Measurements from ENCODE around the gene LILRB3.
"Not testable (repeated sequence)": the region's sequence is repeated elsewhere in the genome, so short reads cannot be mapped to it uniquely, and the experiment has no call there.

The LILRB3 gene

DNA sequence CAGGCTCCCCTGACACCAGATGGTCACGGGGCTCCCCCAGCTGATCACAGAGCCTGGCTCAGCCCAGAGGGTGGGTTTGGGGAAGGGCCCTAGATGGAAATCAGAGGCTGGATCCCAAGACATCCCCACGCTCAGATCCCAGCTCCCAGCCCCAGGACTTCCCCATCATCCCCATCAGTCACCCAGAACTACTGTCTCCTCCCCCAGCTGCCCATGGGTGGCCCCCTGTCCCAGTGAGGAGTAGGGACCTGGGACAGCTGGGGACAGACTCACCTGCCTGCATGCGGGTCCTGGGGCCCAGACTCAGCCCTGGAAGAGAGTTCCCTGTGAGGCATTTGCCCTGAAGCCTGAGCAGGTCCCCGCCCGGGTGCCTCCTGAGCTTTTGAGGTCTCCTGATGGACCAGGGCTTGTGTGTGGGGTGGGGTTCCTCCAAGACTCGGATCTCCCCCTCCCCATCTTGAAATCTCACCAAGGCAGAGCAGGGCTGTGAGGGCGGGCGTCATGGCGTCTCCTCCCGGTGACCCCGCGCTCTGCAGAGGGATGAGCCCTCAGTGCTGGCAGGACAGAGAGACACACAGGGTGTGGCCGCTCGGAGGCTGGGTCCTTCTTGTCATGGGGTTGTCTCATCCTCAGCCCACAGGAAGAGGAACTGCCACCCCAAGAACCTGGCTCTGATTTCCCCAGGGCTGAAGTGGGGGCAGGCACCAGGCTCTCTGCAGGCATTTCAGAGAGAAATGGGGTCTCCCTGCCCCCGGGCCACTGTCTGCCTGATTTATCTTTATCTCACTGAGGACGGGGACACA lies at the start of gene LILRB3:
LILRB3 (minus strand) TSS at position 534 of the 803 bp plus-strand sequence; CDS start at position 503, 31 bp downstream.
- not testable (repeated sequence) for DNase-seq (ENCODE audit: low read depth in 2 of 2)

- DNase-seq (ENCODE audit: low read depth in 2 of 2) = not testable (repeated sequence)
Measured at GRCh38 chr19:54272181-54272580, 49.4 kb upstream of the LILRB3 start.

DNA sequence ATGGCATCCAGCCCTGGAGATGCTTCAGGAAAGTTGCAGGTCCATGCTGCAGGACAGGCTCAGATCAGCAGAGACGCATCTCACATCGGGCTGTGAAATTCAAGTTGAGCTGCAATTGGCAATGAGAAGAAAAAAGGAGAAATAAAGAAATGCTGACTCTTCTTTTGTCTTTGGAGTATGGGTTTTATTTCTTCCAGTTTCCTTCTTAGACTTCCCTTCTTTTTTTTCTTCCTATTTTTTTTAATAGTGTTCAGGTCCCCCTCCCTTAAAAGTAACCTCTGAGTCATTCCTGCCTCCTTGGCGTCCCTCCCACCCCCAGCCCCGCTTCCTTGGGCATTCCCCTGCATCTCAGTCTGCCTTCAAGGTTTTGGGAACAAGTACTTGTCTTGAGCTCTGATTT lies 48.8 kb upstream of the LILRB3 start:
- DNase-seq (ENCODE audit: low read depth in 2 of 2) = not testable (repeated sequence)

GRCh38 chr19:54271106-54271505 lies 48.3 kb upstream of the LILRB3 start:
- no peak for DNase-seq (ENCODE audit: low read depth in 2 of 2)

- no peak for DNase-seq (ENCODE audit: low read depth in 2 of 2)
Measured at GRCh38 chr19:54268936-54269335, 46.1 kb upstream of the LILRB3 start.

DNA sequence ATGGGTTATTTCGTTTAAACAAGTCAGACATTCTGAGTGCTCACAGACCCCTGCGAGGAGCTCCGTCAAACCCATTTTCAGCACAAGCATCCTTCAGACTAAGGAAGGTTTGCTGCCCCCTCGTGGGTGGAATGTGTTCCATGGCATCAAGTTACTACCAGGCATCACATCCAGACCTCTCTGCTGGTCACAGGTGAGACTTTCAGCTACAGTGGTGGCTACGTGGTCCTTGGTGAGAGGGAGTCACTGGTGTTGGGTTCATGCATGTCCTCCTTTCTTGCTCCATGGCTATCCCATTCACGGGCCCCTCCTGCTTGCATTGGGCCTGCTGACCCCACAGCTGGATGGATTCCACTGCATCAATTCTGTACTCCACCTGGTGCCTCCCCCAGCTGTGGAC lies 43.3 kb upstream of the LILRB3 start:
- peak; percentile 35 to 76 for DNase-seq (ENCODE audit: low read depth in 2 of 2)

DNA sequence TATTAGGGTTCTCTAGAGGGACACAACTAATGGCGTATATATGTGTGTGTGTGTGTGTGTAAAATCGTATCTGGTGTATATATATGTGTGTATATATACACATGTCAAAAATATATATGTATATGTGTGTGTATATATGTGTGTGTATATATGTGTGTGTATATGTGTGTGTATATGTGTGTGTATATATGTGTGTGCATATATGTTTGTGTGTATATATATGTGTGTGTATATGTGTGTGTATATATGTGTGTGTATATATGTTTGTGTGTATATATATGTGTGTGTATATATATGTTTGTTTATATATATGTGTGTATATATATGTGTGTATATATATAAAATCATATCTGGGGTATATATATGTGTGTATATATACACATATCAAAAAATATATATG lies 39.7 kb upstream of the LILRB3 start:
- DNase-seq (ENCODE audit: low read depth in 2 of 2) = no peak

DNA sequence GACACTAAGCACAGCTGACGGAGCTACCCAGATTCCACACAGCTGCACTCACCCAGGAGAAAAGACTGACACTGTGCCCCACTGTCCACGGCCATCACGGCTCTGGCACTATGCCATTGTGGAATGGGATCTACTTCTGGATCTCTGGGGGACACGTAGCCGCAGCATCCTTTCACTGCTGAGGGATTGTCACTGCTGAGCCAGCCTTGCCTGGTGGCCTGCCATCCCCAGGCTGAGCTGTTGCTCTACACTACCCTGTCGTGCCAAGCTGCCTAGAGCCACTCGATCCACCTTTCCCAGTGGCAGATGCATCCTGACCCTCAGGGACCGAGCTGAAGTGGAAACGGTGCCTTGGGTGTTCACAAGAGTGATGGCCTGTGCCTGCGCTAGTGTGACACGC lies 39.3 kb upstream of the LILRB3 start:
- DNase-seq (ENCODE audit: low read depth in 2 of 2) = no peak

- no peak for DNase-seq (ENCODE audit: low read depth in 2 of 2)
Measured at GRCh38 chr19:54257116-54257480, 34.3 kb upstream of the LILRB3 start, which contains the start of gene LILRB5. LILRB5 (minus strand) TSS chr19:54257273; CDS start chr19:54257193, 80 bp downstream.

- DNase-seq (ENCODE audit: low read depth in 2 of 2) = no peak
Measured at GRCh38 chr19:54256250-54257115, 33.7 kb upstream of the LILRB3 start.

DNA sequence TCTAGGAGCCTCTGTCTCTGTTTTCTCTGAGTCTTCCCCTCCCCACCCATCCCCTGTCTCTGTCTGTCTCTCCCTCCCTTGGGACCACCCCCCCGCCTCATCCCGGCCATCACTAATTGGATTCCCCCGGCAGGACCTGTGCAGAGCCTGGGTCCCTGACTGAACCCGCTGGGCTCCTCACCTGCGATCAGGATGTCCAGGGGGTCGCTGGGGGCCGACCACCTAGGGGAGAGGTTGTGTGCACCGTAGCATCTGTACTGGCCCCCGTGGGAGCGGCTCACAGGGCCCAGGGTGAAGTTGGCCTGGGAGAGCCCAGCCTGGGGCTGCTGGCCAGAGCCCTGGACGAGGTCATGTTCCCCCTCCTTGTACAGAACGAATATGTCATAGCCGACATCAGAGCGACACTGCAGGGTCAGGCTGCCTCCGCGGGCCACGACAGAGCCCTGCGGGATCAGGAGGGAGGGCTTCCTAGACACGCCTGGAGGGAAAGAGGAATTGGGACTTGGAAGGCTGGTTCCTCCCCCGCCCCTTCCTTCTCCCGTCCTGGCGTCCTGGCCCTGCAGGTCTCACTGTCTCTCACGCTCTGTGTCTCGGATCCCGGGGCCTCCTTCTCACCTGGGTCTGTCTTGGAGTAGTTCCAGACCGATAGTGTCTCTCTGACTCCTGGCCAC lies 32.4 kb upstream of the LILRB3 start:
- no peak for DNase-seq (ENCODE audit: low read depth in 2 of 2)

- no peak for DNase-seq (ENCODE audit: low read depth in 2 of 2)
Measured at GRCh38 chr19:54254195-54254906, 31.5 kb upstream of the LILRB3 start.

- no peak for DNase-seq (ENCODE audit: low read depth in 2 of 2)
Measured at GRCh38 chr19:54253331-54254194, 30.8 kb upstream of the LILRB3 start.

GRCh38 chr19:54252845-54253244 lies 30.0 kb upstream of the LILRB3 start:
- DNase-seq (ENCODE audit: low read depth in 2 of 2) = no peak

GRCh38 chr19:54252243-54252642 lies 29.4 kb upstream of the LILRB3 start:
- DNase-seq (ENCODE audit: low read depth in 2 of 2) = no peak

GRCh38 chr19:54248016-54248601 lies 25.3 kb upstream of the LILRB3 start:
- DNase-seq (ENCODE audit: low read depth in 2 of 2) = peak in 1 of 2 experiments; percentile 33

GRCh38 chr19:54247106-54247930 lies 24.5 kb upstream of the LILRB3 start:
- no peak for DNase-seq (ENCODE audit: low read depth in 2 of 2)

GRCh38 chr19:54245936-54246335 lies 23.1 kb upstream of the LILRB3 start:
- DNase-seq (ENCODE audit: low read depth in 2 of 2) = no peak

- not testable (repeated sequence) for DNase-seq (ENCODE audit: low read depth in 2 of 2)
Measured at GRCh38 chr19:54243809-54244208, 21.0 kb upstream of the LILRB3 start.
